Measurements from ENCODE around the gene VIL1.

The VIL1 gene

DNA sequence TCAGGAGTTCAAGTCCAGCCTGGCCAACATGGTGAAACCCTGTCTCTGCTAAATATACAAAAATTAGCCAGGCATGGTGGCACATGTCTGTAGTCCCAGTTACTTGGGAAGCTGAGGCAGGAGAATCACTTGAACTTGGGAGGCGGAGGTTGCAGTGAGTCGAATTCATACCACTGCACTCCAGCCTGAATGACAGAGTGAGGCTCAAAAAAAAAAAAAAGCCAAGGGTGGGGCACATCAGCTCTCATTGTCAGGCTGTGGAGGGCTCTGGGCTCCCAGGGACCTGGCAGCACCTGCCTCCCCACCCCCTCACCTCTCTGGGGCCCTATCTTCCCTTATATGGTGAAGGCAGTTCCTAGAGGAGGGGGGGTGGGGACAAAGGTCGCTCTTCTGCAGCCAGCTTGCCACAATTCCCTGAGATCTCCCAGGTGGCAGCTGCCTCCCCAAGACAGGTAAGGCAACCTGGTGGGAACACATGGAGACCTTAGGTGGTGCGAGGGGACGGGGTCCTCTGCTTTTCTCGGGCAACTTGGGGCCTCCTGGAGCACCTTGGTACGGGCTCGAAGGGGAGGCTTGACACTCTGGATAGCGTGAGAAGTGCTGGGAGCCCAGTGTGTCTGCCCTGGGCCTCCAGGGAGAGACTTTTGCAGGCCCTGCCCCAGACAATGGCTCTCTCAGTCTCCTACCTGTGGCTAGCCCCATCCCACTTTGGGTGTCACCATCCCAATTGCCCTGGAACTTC, at the start of gene VIL1:
Gene VIL1, plus strand, starts transcription at position 407 of the 742 bp plus-strand sequence. CDS start 4,656 bp downstream, outside the sequence.
- DNase-seq (ENCODE audit: low read depth): no peak

DNA sequence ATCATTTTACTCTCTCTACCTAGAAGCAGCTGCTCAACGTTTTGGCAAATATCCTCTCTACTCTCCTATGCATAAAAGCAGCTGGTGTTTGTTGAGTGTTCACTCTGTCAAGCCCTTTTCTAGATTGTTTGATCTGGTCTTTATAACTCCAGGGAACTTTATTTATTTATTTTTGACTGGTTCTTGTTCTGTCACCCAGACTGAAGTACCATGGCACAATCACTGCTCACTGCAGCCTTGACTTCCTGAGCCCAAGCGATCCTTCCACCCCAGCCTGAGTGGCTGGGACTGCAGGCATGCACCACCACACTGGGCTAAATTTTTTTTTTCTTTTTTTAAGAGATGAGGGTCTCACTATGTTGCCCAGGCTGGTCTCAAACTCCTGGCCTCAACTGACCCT, 49.6 kb upstream of the VIL1 start:
- DNase-seq (ENCODE audit: low read depth): no peak

DNA sequence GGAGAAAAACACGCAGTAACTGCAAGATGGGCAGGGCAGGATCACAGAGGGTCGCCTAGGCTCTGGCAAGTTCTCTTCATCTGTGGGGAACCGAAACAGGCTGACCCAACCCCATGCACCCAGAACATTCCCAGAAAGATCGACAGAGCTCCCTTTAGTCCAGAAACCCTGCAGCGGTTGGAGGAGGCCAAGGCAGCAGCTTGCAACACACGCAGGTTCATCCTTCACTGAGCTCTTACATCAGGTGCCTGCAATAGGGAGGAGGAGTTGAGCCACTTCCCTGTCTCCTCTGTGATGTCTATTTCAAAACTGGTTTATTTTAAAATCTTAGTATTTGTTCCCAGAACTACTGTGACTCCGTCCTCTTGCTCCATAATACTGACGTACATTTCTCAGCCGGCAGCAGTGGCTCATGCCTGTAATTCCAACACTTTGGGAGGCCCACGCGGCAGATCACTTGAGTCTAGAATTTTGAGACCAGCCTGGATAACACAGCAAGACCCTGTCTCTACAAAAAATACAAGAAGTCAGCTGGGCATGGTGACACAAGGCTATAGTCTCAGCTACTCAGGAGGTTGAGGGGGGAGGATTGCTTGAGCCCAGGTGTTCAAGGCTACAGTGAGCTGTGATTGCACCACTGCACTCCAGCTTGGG, 48.4 kb upstream of the VIL1 start:
- peak; percentile 25 for DNase-seq (ENCODE audit: low read depth)

DNA sequence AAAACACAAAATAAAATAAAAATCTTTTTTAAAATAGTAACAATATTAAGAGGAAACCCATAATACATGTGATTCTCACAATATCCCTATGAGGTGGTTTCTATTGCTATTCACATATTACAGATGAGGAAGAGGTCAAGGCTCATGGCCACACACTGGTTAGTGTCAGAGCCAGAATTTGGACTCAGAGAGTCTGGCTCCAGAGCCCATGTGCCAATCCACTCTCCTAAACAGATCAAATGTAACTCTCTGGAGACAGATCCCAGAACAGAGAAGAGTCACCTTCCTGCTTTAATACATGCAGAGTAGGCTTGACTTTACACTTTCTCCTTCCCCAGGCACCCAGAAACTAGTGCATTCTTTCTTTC, 47.0 kb upstream of the VIL1 start:
- no peak for DNase-seq (ENCODE audit: low read depth)

DNA sequence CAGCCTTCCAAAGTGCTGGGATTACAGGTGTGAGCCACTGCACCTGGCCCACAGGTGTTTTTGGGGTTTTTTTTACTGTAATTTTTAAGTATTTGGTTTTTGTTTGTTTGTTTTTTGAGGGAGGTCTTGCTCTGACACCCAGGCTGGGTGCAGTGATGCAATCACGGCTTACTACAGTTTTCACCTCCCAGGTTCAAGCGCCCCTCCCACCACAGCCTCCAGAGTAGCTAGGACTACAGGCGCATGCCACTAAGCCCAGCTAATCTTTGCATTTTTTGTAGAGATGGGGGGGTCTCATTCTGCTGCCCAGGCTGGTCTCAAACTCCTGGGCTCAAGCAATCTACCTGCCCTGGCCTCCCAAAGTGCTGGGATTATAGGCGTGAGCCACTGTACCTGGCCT, 44.1 kb upstream of the VIL1 start:
- DNase-seq (ENCODE audit: low read depth): no peak

DNA sequence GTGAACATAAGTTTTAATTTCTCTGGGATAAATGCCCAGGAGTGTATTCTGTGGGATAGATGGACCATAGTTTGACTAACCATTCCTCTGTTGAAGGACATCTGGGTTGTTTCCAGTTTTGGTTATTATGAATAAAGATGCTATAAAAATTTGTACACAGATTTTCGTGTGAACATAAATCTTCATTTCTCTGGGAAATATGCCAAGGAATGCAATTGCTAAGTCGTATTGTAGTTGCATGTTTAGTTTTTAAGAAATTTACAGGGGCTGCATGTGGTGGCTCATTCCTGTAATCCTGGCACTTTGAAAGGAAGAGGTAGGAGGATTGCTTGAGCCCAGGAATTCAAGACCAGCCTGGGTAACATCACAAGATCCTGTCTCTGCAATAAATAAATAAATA, 43.7 kb upstream of the VIL1 start:
- DNase-seq (ENCODE audit: low read depth): peak; percentile 74

DNA sequence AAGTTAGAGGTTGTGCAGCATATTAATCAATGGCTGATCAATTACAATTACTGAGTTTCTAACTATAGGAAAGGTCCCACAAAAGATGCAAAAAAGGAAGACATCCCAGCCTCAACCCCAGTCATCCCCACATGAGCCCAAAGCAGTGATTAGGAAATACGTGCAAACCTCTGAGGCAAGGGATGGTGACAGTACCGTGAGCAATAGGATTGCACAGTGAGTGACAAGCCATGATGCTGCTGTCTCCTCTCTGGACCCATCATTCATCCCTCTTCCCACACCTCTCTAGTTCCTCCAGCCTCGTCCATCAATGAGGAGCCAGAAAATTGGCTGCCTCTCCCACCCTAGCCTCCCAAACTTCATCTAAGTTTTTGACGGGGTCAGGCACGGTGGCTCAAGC, 40.9 kb upstream of the VIL1 start:
- no peak for DNase-seq (ENCODE audit: low read depth)

DNA sequence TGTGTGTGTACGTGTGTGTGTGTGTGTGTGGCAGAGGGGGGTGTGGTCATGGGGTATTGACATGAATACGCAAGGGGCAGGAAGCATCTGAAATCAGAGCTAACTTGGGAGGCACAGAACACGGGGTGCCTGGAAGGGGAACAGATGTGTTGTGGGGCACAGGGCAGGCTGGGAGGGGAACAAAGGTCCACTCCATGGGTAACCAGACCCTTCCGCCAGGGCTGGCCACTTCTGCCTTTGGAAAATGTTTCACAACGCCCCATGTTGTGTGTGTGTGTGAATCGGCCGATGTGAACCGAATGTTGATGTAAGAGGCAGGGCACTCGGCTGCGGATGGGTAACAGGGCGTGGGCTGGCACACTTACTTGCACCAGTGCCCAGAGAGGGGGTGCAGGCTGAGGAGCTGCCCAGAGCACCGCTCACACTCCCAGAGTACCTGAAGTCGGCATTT, 37.0 kb upstream of the VIL1 start, which contains the start of gene SLC11A1:
Gene SLC11A1, plus strand, starts transcription at position 358 of the 451 bp plus-strand sequence. CDS start 96 bp downstream, outside the sequence.
- DNase-seq (ENCODE audit: low read depth): no peak

DNA sequence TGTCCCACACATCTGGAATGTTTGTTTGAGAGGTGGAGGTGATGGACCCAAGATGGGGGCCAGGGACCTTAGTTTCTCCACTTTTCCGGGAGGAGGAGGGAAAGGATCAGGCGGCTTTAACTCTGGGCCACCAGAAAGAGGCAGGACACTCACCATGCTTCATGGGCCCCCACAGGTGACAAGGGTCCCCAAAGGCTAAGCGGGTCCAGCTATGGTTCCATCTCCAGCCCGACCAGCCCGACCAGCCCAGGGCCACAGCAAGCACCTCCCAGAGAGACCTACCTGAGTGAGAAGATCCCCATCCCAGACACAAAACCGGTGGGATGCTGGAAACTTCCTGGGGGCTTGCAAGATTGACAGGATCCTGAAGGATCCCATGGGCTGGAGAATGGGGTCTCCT, 36.1 kb upstream of the VIL1 start:
- no peak for DNase-seq (ENCODE audit: low read depth)

DNA sequence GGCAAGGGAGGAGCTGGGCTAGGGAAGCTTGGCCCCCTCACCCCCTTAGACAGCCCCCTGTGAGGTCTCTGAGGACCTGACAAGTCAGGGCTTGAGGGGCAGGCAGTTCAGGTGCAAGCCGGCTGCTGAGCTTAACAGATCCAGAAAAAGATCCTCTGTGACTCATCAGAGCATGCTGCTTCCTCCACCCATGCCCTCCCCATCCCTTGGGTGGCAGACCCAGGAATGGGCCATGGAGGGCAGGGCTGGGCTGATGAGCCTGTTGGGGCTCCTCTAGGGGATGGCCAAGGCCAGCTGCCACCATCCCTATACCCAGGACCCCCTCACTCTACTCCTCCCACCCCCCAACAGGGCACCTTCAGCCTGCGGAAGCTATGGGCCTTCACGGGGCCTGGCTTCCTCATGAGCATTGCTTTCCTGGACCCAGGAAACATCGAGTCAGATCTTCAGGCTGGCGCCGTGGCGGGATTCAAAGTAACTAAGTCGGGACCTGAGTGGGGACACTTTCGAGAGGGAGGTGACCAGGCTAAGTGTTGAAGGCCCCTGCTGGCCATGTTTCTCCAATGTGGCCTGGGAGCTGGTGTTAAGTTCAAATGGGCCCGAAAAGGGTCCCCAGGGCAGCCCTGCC, 34.9 kb upstream of the VIL1 start:
- no peak for DNase-seq (ENCODE audit: low read depth)

DNA sequence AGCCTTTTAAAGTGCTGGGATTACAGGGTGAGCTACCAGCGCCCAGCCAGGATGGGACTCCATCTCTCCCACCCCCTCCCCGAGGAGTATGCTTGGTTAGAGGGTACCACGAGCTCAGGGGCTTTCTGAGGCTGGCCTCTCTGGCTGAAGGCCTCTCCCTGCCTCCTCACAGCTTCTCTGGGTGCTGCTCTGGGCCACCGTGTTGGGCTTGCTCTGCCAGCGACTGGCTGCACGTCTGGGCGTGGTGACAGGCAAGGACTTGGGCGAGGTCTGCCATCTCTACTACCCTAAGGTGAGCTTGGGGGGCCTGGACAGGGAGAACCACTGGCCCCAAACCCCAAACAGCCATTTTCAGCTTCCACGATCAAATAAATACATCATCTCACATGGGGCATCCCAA, 33.9 kb upstream of the VIL1 start:
- DNase-seq (ENCODE audit: low read depth): no peak

DNA sequence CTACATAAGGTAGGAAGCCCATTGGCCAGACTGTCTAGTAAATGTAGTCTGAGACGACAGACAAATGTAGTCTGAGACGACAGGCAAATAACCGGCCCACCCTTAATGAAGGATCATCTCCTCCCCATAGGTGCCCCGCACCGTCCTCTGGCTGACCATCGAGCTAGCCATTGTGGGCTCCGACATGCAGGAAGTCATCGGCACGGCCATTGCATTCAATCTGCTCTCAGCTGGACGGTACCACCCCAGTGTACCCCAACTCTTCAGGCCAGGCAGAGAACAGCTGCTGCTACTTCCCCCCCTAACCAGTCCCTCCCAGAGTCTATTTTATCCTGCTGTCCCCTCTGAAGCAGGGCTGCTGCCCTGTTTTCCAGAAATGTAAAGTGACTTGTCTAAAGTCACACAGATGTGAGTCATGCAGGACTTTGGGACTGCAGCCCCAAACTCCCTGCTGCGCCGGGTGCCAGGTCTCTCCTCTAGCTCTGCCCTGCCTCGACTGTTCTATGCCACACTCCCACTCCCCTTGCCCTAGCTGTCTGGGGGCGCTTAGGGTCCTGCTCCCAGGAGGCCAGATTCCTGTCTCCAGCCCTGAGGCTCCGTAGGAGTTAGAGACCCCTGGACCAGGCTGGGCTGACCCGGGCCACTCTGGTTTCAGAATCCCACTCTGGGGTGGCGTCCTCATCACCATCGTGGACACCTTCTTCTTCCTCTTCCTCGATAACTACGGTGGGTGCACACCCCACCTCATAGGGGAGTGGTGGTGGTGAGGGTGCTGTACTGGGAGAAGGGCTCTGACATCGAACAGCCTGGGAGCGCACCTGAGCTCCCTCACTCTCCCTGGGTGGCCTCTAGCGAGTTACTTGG, 32.2 kb upstream of the VIL1 start:
- no peak for DNase-seq (ENCODE audit: low read depth)

DNA sequence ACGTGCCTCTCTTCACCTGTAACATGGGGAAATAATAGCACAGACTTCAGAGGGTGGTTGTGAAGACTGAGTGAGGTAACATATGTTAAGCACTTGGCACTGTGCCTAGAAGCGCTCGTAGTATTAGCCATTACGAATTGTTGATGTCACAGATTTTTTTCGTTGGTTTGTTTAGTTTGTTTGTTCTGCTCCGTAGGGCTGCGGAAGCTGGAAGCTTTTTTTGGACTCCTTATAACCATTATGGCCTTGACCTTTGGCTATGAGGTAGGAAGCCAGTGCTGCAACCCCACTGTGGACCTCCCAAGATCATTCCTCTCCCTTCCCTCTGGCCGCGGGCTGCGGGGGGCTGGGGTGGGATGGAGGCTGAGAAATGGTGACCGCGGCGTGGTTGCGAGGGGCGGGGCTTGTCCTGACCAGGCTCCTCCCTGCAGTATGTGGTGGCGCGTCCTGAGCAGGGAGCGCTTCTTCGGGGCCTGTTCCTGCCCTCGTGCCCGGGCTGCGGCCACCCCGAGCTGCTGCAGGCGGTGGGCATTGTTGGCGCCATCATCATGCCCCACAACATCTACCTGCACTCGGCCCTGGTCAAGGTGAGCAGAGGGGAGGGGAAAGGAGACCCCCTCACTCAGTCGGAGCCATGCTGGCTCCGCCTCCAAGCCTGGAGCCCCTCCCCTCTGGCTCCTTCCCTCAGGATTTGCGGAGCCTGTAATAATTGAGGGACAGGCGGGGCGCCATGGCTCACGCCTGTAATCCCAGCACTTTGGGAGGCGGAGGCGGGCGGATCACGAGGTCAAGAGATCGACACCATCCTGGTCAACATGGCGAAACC, 31.3 kb upstream of the VIL1 start:
- DNase-seq (ENCODE audit: low read depth): no peak

DNA sequence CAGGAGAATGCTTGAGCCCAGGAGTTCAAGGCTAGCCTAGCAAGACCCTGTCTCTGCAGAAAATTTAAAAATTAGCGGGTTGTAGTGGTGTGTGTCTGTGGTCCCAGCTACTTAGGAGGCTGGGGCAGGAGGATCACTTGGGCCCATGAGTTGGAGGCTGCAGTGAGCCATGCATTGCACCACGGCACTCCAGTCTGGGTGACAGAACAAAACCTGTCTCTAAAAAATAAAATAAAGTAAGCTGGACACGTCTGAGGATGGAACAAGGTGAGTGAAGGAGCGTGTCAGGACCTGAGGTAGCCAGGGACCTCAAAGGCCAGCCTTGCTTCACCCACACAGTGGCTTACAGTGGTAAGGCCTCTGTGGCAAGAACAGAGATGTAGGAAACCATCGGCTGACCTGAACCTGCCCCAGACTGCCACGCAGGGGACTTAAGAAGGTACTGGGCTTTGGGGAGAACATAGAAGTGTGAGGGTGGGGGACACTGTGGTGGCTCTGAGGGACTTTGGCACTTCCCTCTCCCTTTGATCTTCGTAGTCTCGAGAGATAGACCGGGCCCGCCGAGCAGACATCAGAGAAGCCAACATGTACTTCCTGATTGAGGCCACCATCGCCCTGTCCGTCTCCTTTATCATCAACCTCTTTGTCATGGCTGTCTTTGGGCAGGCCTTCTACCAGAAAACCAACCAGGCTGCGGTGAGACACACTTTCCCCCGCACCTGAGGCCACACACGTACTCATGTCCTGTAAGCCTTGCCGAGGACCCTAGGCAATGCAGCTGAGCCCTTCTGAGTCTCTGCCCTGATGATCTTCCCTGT, 29.4 kb upstream of the VIL1 start:
- no peak for DNase-seq (ENCODE audit: low read depth)

DNA sequence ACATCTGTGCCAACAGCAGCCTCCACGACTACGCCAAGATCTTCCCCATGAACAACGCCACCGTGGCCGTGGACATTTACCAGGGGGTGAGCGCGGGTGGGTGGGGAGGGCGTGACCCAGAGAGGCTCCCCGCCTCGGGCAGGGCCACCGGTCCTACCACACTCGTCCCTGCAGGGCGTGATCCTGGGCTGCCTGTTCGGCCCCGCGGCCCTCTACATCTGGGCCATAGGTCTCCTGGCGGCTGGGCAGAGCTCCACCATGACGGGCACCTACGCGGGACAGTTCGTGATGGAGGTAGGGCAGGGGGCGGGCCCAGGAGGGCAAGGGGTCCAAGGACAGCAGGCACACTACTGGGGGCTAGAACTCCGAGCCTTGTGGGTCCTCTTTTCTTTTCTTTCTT, 27.7 kb upstream of the VIL1 start:
- no peak for DNase-seq (ENCODE audit: low read depth)

DNA sequence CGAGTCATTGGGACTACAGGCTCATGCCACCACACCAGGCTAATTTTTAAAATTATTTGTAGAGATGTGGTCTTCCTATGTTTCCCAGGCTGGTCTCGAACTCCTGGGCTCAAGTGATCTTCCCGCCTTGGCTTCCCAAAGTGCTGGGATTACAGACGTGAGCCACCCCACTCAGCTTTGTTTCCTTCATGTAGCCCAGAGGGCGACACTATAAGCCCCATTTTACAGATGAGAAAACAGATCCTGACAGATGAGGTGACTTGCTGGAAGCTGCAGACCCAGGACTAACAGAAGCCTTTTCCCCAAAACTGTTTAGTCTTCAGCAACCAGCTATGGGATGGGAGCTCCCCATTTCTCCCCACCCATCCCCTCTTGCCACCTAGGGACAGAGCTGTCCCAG, 26.5 kb upstream of the VIL1 start:
- DNase-seq (ENCODE audit: low read depth): no peak

DNA sequence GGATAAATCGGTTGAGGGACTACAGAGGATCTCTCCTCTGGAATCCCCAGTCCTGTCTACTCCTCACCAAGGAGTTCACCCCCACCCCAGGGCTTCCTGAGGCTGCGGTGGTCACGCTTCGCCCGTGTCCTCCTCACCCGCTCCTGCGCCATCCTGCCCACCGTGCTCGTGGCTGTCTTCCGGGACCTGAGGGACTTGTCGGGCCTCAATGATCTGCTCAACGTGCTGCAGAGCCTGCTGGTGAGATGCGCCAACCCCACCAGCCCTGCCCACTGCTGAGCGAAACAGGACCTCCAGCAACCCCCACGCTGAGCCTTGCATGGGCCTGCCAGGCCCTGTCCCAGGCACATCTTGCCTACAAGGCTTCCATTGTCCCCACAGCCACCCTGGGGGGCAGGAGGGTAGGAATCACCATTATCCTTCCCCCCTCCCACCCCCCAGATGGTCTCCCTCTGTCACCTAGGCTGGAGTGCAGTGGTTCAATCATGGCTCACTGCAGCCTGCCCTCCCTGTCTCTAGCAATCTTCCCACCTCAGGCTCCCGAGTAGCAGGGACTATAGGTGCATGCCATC, 25.9 kb upstream of the VIL1 start:
- DNase-seq (ENCODE audit: low read depth): no peak

DNA sequence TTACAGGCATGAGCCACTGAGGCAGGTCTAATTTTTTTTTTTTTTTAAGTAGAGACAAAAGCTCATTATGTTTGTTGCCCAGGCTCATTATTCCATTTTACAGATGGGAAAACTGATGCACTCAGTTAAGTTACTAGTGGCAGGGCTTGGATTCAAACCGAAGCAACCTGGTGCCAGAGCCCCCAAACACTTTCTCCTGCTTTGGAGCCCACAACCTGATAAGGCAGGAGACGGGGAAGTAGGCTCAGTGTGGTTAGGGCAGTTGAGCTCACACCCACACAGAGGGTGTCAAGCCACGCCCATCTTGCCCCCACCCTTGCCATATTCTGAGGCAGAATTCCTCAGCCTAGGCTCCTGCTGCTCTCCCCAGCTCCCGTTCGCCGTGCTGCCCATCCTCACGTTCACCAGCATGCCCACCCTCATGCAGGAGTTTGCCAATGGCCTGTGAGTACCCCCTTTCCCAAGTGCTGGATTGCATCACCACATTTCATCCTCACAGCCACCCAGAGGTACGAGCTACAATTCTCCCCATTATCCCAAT, 25.1 kb upstream of the VIL1 start:
- DNase-seq (ENCODE audit: low read depth): no peak

DNA sequence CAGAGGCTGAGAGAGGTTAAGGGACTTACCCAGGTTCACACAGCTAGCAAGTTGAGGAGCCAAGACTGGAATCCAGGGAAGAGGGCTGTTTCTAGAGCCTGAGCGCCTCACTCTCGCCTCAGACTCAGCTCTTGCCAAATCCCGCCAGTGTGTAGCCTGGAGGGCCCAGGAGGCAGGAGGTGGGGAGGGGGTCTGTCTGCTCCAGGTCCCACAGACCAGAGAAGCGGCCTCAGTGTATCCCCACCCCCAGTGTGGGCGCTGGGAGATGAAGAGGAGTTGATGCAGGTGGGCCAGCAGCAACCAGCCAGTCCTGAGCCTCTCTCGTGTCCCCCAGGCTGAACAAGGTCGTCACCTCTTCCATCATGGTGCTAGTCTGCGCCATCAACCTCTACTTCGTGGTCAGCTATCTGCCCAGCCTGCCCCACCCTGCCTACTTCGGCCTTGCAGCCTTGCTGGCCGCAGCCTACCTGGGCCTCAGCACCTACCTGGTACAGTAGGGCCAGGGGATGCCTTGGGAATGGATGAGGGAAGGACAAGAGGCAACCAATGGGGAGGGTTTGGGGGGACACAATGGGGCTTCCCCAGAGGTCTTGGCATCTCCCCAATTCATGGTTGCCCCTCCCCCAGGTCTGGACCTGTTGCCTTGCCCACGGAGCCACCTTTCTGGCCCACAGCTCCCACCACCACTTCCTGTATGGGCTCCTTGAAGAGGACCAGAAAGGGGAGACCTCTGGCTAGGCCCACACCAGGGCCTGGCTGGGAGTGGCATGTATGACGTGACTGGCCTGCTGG, 24.4 kb upstream of the VIL1 start:
- DNase-seq (ENCODE audit: low read depth): no peak

All from GM04503 (cell line).